NCI-H2227 (cell line): ENCODE measurements around the gene RNF225.
"Not testable (repeated sequence)": the region's sequence is repeated elsewhere in the genome, so short reads cannot be mapped to it uniquely, and the experiment has no call there.

Experiments
- DNase-seq: peaks from one replicate; lab custom pipeline; 2025; ENCODE audit not compliant: unreplicated experiment; lab: John Stamatoyannopoulos, UW

Gene RNF225

DNA sequence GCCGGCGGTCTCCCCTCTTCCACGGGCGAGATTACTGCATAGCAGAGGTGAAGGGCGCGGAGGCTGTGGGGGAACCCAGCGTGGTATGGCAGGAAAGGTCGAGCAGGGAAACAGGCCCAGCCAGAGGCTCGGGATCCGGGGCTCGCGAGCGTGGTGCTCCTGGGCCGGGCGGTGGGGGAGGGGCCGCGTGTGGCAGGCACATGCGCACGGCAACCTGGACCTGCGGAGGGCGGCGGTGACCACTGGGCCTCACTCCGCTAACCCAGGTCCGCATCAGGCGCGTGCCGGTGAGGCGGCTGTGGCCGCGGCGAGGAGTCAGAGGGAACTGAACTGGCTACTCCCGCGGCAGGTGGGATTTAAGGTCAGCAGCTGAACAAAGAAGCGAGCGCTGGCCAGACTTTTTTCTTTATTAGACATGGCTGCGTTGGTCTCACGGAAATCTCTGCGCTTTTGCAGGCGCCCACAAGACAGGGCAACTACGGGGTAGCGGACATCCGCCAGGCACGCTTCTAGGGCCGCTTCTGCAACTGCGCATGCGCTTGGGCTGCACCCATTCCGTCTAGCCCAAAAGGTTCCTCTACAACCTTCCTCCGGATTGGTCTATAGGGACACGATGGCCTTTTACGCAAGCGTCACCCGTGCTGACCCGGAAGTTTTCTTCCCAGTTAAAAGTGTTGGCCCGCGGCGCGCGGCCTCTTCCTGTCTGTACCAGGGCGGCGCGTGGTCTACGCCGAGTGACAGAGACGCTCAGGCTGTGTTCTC lies 8.7 kb upstream of the RNF225 start, which contains the start of gene RPS5:
RPS5 (plus strand) TSS at position 694 of the 762 bp plus-strand sequence. CDS start 869 bp downstream, outside the sequence.
- peak; percentile 100 for DNase-seq

DNA sequence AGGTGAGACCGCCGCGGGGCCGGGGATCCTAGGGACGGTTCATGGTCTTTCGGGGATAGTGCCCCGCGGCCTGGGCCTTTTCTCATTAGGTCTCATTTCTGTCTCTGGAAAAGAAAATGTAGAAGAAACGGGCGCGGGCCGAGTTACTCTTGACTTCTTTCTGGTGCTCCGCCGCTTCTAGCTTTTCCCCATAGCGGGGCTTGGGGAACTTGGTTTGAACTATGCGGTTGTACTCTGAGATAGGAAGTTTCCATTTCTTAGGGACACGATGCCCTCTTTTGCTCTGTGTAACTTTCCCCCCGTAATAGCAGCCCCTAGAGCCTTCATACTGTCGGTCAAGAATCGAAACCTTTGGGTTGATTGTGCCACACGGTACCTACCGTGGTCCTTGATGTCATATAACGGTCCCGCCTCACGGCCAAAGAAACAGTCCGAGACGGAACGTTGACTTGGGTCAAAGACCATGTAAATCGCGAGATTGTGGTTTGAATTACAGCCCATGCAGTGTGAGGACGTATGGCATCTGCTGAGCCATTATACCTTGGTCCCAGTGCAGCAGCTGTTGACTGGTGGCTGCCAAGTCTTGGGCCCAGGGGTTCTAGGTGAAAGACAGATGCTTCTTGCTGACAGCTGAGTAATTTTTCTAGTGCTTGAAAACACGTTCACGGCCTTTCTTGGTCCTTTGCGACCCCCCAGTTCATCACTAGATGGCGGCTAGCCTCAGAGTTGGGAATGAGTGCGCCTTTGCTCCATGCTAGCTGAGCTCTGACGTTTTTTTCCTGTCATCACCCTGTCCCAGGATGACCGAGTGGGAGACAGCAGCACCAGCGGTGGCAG lies 7.9 kb upstream of the RNF225 start:
- DNase-seq = peak; percentile 72

DNA sequence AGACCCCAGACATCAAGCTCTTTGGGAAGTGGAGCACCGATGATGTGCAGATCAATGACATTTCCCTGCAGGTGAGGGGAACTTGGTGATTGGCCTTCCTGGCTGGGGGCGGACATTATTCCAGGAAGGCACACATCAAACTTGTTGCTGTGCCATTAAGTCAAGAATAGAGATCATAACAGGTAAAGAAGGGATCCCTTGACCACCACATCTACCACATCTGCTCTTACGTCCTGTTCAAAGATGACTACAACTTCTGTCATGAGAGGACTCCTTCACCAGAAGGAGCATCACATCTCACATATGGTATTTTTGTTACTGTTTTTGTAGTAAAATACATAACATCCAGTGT lies 7.3 kb upstream of the RNF225 start:
- DNase-seq = no peak

DNA sequence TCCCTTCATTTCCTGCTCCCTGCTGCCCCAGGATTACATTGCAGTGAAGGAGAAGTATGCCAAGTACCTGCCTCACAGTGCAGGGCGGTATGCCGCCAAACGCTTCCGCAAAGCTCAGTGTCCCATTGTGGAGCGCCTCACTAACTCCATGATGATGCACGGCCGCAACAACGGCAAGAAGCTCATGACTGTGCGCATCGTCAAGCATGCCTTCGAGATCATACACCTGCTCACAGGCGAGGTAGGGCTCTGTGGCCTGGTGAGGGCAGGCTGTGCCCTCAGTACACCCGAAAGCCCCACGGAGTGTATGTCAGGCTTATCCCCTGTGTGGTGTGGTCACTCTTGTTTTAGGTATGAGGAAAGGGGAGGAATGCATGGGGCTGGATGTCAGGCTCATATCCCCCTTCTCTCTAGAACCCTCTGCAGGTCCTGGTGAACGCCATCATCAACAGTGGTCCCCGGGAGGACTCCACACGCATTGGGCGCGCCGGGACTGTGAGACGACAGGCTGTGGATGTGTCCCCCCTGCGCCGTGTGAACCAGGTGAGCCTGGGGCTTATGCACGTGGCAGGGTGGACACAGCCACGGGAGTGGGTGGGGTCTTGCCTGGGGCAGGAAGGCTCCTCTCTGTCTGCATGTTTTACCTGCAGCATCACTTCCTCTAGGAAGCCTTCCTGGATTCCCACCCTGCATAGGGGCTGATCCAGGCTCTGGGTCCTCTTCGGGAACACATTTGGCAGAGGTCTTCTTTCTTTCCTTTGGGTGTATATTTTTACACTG lies 2.3 kb upstream of the RNF225 start:
- DNase-seq = no peak

DNA sequence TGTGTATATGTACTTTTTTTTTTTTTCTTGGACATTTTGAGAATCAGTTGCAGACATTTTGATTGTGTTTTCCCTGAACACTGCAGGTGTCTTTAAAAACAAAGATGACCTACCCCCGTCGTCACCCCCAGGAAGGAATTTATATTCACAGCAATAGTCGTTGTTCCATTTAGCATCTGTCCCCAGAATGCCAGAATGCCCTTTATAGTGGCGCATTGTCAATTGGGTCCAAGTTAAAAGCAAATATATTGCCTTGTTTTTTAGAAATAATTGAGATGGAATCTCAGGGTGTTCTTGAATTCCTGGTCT lies 1.8 kb upstream of the RNF225 start:
- no peak for DNase-seq

DNA sequence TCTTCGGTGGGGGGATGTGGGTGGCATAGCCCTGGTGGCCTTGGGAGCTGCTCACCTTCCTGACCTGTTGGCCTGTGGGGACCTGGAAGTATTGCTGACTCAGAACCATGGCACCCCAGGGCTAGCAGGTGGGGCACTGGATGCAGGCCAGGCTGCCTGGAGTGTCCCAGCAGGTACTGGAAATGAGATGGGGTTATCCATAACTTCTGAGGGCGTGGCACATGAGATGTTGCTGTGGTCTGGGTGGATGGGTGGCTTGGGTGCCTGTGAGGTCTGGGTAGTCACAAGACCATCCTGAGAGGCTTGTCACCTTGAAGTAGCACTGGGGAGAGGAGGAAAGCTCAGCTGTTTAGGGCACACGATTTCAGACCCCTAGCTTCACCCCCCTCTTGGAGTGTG lies 636 bp upstream of the RNF225 start:
- DNase-seq = no peak

DNA sequence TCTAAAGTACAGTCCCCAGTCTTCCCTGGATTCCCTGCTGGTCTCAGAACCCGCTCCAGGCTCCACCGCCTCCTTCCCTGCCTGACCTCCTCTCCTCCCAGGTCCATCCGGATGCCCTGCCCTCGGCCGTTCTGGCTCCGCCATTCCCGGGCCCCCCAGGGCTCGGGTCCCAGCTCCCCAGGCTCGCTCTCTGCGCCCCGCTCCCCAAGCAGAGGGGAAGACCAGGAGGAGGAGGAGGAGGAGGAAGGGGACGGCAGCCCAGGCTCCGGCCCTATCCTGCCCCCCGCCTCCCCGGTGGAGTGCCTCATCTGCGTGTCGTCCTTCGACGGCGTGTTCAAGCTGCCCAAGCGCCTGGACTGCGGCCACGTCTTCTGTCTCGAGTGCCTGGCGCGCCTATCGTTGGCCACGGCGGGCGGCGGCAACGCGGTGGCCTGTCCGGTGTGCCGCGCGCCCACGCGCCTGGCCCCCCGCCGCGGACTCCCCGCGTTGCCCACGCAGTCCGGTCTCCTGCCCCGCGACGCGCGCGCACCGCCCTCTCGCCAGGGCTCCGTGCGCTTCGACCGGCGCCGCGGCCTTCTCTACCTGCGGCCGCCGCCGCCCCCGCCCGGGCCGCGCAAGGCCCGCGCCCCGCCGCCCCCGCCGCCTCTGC lies 647 bp downstream of the RNF225 start:
- no peak for DNase-seq

DNA sequence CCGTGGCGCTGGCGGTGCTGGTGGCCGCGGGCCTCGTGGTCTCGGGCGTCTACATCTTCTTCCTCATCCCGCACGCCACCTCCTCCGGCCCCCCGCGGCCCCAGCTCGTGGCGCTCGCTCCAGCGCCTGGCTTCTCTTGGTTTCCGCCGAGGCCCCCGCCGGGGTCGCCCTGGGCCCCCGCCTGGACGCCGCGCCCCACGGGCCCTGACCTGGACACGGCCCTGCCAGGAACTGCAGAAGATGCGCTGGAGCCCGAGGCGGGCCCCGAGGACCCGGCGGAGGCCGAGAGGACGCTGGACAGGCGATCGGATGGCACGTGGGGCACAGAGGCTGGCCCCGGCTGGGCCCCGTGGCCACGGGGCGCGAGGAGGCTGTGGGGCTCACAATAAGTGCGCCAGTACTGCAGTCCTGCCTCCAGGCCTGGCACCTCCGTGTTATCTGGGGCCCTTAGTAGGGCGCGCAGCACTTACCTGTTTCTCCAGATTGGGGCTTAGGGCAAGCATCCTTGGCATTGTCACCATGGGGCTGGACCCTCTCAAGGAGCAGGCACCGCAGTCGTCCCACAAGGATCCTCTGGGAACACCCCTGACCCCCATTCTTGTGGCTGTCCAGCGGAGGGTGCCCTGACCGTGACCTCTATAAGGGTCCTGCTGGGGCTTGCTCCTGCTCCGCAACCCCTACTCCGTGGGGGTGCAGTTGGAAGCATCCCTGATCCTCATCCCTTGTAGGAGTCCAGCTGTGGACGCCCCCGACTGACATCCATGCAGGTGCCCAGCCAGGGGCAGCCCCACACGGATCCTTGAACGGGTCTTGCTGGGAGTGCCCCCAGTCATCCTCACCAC lies 1.5 kb downstream of the RNF225 start:
- no peak for DNase-seq

DNA sequence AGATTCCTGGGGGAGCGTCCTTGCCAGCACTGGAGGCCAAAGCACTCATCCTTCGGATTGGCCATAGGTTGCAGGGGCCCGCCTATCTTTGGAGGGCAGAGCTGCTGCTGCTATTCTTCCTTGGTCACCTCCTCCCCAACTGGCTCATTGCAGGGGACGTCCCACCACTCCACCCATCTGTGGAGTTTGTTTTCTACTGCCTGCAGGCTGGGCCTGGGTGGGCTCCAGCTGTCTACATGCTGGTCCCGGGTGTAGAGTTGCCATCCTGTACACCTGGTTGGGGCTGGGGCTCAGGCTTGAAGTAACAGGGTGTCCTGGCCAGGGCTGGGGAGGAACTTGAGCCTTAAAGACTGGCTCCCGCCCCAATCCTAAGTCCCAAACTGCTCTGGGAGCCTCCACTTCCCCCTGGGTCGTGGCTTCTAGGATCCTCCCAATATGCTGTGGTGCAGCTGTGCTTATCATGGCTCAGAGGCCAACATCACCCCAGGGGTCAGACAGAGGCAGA lies 2.1 kb downstream of the RNF225 start:
- no peak for DNase-seq

DNA sequence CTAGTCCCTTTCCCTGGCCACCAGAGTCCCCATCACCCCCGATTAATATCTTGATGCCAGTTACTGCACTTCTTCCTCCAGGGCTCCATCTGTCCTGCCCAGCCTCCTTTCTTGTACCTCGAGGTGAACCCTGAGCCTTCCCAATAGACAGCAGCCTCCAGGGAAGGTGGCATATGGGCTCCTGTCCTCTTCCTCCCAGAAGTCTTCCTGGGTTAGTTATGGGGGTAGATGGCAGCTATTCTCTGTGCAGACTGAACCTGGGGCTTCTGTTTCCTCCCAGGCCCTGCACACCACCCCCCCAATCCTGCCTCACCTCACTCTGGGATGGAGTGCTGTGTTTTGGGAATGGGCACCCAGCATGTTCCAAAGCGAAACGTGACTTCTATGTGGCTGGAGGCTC lies 2.6 kb downstream of the RNF225 start:
- no peak for DNase-seq

DNA sequence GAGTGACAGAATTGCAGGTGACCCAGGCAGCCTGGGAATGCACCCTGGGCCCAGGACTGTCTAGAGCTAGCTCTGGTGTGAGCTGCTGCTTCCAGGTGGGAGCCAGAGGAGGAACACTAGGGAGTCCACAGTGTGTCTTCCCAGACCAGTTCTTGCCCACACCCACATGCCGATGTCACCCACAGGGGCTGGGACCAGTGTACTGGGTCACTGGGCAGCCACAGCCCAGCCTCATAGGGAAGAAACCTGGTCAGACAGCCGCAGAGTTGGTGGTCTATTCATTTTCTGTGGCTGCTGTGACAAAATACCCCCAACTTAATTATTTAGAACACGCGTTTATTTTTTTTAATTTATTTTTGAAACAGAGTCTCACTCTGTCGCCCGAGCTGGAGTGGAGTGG lies 3.1 kb downstream of the RNF225 start:
- DNase-seq = no peak

DNA sequence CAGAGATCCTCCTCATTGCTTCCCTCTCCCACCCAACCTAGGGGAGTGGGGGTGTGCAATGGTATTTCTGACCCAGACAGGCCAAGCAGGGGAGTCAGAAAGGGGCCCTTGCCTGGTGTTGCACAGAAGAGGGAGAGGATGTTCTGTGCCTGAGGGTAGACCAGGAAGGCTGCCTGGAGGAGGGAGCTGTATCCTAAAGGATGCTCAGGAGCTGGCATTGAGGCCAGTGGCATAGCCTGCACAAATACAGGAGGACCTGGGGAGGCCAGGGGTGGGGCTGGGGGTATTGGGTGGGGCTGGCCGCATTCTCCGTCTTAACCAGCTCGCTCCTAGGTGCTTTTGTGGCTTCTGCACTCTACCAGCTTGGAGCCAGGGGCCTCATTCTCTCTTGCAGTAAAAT lies 4.4 kb downstream of the RNF225 start:
- no peak for DNase-seq

DNA sequence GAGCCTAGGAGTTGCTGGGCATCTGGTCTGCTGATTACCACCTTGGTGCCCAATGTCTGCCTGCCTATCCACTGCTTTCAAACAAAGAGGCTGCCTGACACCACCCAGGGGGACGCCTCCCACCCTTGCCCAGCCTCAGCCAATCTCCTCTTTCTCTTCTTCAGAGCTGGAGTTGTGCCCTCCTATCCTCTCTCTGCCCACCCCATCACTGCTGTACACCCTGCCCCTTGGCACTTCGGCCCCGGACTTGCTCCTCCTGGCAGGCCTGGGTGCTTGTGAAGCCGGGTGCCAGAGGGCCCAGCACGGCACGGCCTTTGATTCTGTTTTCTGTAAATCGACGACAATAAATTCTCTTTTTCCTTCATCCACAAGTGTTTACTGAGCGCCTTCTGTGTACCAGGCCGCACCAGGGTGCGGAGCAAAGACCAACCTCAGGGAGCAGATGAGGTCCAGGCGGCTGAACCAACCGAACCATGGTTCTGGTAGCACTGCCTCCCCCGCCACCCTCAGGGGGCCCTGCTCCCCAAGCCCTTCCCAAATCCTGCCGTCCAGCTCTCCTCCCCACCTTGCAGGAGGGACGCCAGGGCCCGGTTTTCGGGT lies 5.0 kb downstream of the RNF225 start:
- peak; percentile 85 for DNase-seq

DNA sequence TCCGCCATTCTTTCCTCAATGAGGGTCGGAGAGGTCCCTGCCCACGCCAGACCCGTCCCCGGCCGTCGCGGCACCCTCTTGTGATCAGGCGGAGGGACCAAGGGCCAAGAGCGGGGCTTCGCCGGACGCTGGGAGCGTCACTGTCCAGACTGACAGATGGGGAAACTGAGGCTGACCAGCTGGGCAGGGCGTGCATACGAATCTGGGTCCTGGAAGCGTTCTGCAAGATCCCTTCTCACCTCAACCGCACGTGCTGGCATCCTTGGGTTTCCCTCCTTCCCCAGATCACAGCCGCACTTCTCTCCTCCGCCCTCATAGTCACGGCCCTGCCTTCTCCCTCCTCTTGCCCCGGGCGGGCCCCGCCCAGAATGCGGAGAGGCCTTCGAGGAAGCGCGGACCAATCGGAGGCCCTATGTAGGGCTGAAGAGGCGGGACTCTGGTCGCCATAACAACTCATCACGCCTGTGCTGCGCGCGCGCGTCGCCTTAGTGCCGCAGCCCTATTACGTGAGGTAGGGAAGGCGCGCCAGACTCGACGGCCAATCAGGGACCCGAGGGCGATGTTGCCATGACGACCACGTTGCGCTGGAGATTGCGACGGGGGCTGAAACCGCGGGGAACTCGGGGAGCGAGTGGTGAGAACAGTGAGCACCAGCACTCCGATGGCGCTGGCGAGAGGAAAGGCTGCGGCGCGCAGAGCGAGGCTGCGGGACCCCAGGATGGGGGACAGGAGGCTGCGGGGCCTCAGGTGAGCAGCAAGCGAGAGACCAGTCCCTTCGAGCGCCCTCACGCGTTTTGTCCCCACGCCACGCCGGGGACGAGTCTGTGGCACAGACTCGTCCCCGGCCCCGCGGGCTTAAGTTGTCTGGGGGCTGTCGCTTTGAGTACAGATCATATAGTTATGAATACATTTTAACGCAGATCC lies 5.7 kb downstream of the RNF225 start:
- DNase-seq = peak; percentile 100

DNA sequence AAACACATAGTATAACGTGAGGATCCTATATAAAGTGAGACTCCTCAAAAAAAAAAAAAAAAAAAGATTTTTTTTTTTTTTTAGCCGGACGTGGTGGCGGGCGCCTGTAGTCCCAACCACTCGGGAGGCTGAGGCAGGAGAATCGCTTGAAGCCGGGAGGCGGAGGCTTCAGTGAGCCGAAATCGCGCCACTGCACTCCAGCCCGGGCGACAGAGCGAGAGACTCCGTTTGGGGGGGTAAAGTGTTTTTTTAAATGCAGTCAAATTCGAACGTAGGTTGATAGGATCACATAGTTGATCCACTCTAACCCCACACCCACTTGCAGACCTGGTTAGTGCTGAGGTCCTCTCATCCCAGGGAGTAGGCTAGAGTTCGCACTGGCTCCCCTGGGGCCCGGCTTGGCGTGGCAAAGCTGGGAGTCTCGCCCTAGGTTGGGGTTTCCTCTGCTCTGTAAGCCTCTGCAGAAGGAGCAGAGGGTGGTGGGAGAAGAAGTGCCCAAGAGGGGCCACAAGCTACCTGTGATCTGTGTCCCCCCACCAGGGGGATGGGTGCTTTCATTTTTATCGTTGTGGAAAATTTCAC lies 6.5 kb downstream of the RNF225 start:
- DNase-seq = peak; percentile 81

DNA sequence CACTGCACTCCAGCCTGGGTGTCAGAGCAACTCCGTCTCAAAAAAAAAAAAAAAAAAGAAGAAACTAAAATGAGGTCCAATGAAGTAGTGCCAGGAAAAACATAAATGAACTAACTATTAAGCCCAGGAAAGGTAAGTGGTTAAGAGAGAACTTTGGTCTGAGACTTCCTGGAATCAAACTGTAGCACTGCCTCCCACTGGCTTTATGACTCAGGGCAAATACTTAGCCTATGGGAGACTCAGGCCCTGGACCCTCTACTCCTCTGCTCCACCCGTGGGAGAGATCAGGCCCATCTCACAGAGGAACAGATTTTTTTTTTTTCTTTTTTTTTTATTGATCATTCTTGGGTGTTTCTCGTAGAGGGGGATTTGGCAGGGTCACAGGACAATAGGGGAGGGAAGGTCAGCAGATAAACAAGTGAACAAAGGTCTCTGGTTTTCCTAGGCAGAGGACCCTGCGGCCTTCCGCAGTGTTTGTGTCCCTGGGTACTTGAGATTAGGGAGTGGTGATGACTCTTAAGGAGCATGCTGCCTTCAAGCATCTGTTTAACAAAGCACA lies 8.5 kb downstream of the RNF225 start:
- not testable (repeated sequence) for DNase-seq

DNA sequence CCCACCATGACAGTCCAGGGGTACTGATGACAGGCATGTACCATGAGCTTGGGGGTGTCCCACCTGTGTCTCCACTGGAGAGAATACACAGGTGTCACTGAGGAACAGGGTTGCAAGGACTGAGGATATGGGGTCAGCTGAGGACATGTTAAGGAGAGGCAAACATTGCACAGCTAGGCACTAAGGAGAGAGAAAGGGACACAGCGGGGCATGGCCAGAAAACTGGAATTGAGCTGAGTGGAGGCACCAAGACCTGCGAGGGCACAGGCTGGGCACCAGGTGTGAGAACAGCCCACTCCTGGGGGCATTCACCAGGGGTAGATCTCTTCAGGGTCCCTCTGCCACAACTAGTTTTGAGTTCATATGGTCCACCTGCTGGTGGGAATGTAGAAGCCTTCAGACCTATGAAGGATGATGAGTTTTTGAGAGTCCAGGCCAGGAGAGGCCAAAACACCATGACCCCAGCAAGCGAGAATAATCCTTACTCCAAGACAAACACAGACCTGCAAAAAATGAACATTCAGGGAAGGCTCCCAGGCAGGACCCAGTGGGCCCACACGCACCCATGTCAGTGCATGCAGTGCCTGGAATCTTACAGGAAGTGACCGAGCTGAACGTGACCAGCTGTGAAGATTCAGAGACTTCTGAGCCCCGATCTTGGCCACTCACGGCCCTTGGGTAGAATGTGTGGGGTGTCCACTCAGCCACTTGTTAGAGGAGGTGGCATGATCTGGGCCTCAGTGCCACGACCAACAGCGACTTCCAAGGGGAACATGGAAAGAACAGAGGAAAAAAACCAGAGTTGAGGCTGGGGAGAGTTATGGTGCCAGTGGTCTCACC lies 11.6 kb downstream of the RNF225 start:
- no peak for DNase-seq
